Measurements from ENCODE around the gene TTN. TPM values are rescaled to one million over a fixed set of nuclear protein-coding genes. Genes with fewer than 3 reads are reported as not detected.

TTN gene
- total and polyA plus RNA-seq, 2 donors (not counting 1 experiment from before 2014, with no cell fraction given), result 1.7 to 46.4 TPM

- ATAC-seq (ENCODE audit: low read depth) (no peak), DNase-seq (no peak)
- intact Hi-C loops (cut with micrococcal nuclease), result no loop called here
Measured at GRCh38 chr2:178498137-178498536, 309.1 kb downstream of the TTN start.

GRCh38 chr2:178496049-178496448 lies 311.2 kb downstream of the TTN start:
- 89% methylated on average over 1 of the region's 4 CpGs for WGBS (ENCODE audit: insufficient coverage)
- H3K9me3 Mint-ChIP-seq (ENCODE audit: insufficient read depth), result no peaks in the 10 kb centered on the region
- Histone ChIP-seq H3K79me2 (ENCODE audit: control insufficient read depth, insufficient read depth, low read length) (no peaks in the 10 kb centered on the region), H4K20me1 (ENCODE audit: control insufficient read depth, insufficient read depth, low read length, poor library complexity, severe bottlenecking) (no peaks in the 10 kb centered on the region), H3K36me3 (replicated peaks in 1 of 2; ENCODE audit: control extremely low read depth in 1 of 2, control insufficient read depth in 1 of 2, extremely low read depth in 1 of 2, insufficient read depth in 2 of 2, low read length in 1 of 2) (peaks cover 22 to 62% of the 10 kb centered on the region in 2 experiments), H3K4me1 (ENCODE audit: control insufficient read depth in 2 of 2, insufficient read depth in 2 of 2, low read length in 2 of 2) (no peaks in the 10 kb centered on the region), H3K27me3 (replicated peaks in 1 of 4; ENCODE audit: control extremely low read depth in 1 of 4, control insufficient read depth in 3 of 4, insufficient read depth in 4 of 4, low read length in 3 of 4) (no peaks in the 10 kb centered on the region), H3K9me3 (ENCODE audit: control extremely low read depth in 1 of 3, control insufficient read depth in 2 of 3, insufficient read depth in 1 of 3, low read length in 2 of 3) (no peaks in the 10 kb centered on the region), H3K27ac (ENCODE audit: low read length in 2 of 2) (no peak overlapping the region), H3K9ac (ENCODE audit: low read length) (no peak overlapping the region), H3K4me3 (ENCODE audit: control extremely low read depth in 1 of 5, extremely low read depth in 1 of 5, insufficient read depth in 1 of 5, low read depth in 2 of 5, low read length in 4 of 5) (no peak overlapping the region), H3K4me2 (replicated peaks; ENCODE audit: low read depth, low read length, poor library complexity, severe bottlenecking) (no peak overlapping the region), H2AFZ (ENCODE audit: insufficient read depth, low read depth, low read length, poor library complexity, severe bottlenecking) (no peak overlapping the region)
- no peaks in the 10 kb centered on the region for H3K27me3 Mint-ChIP-seq
- ChIA-PET CTCF (interaction anchor here (1.1 kb wide), 1 partner anchor 81 kb away, joined by 3 read pairs; no protein-coding TSS in a partner anchor), POLR2A (no interaction called here)
- DNase-seq, result no peak
- TF ChIP-seq CTCF (IDR thresholded peaks at IDR 0.05) (no peak), EZH2 (IDR thresholded peaks at IDR 0.05; ENCODE audit: borderline replicate concordance, insufficient read depth, low read depth, low read length, poor library complexity, severe bottlenecking) (no peak)
- no peak for ATAC-seq (ENCODE audit: low read depth)
- intact Hi-C loops (cut with micrococcal nuclease), result no loop called here
- peaks cover 4% of the 10 kb centered on the region for H3K4me1 Mint-ChIP-seq
- H3K4me3 Mint-ChIP-seq, result no peak overlapping the region
- no peak overlapping the region for H3K27ac Mint-ChIP-seq

More at GRCh38 chr2:178498137-178498536, 309.1 kb downstream of the TTN start:
- no peaks in the 10 kb centered on the region for H3K9me3 ChIP-seq (ENCODE audit: control extremely low read depth in 1 of 3, control insufficient read depth in 2 of 3, insufficient read depth in 1 of 3, low read length in 2 of 3)
- H3K4me3 ChIP-seq (ENCODE audit: control extremely low read depth in 1 of 5, extremely low read depth in 1 of 5, insufficient read depth in 1 of 5, low read depth in 2 of 5, low read length in 4 of 5), result no peak overlapping the region
- no peaks in the 10 kb centered on the region for H3K9me3 Mint-ChIP-seq (ENCODE audit: insufficient read depth)
- H2AFZ ChIP-seq (ENCODE audit: insufficient read depth, low read depth, low read length, poor library complexity, severe bottlenecking), result no peak overlapping the region
- no peaks in the 10 kb centered on the region for H3K4me1 ChIP-seq (ENCODE audit: control insufficient read depth in 2 of 2, insufficient read depth in 2 of 2, low read length in 2 of 2)
- CTCF ChIA-PET, result no interaction called here
- no peak overlapping the region for H3K9ac ChIP-seq (ENCODE audit: low read length)
- no peaks in the 10 kb centered on the region for H3K79me2 ChIP-seq (ENCODE audit: control insufficient read depth, insufficient read depth, low read length)
- no peaks in the 10 kb centered on the region for H3K27me3 Mint-ChIP-seq
- no peaks in the 10 kb centered on the region for H4K20me1 ChIP-seq (ENCODE audit: control insufficient read depth, insufficient read depth, low read length, poor library complexity, severe bottlenecking)
- H3K27ac ChIP-seq (ENCODE audit: low read length in 2 of 2), result no peak overlapping the region
- no peak overlapping the region for H3K4me3 Mint-ChIP-seq
- peaks cover 4% of the 10 kb centered on the region for H3K4me1 Mint-ChIP-seq
- peak overlapping the region; percentile 20 for H3K27ac Mint-ChIP-seq
- peaks cover 21 to 72% of the 10 kb centered on the region in 2 experiments for H3K36me3 ChIP-seq (replicated peaks in 1 of 2; ENCODE audit: control extremely low read depth in 1 of 2, control insufficient read depth in 1 of 2, extremely low read depth in 1 of 2, insufficient read depth in 2 of 2, low read length in 1 of 2)
- no peaks in the 10 kb centered on the region for H3K27me3 ChIP-seq (replicated peaks in 1 of 4; ENCODE audit: control extremely low read depth in 1 of 4, control insufficient read depth in 3 of 4, insufficient read depth in 4 of 4, low read length in 3 of 4)
- POLR2A ChIA-PET, result no interaction called here
- TF ChIP-seq CTCF (IDR thresholded peaks at IDR 0.05) (no peak), EZH2 (IDR thresholded peaks at IDR 0.05; ENCODE audit: borderline replicate concordance, insufficient read depth, low read depth, low read length, poor library complexity, severe bottlenecking) (no peak)
- H3K4me2 ChIP-seq (replicated peaks; ENCODE audit: low read depth, low read length, poor library complexity, severe bottlenecking), result no peak overlapping the region

Data from B cell (primary cell).